Fibroblast of skin of back (primary cell): ENCODE results near the gene ACOT7.
"Not testable (repeated sequence)": the region's sequence is repeated elsewhere in the genome, so short reads cannot be mapped to it uniquely, and the experiment has no call there.

Source experiments
- DNase-seq: peaks from one replicate; pipeline ENCODE4 v3.0.0-alpha.2; 2013

The ACOT7 gene

GRCh38 chr1:6307682-6308081 lies 85.9 kb downstream of the ACOT7 start:
- not testable (repeated sequence) for DNase-seq

DNA sequence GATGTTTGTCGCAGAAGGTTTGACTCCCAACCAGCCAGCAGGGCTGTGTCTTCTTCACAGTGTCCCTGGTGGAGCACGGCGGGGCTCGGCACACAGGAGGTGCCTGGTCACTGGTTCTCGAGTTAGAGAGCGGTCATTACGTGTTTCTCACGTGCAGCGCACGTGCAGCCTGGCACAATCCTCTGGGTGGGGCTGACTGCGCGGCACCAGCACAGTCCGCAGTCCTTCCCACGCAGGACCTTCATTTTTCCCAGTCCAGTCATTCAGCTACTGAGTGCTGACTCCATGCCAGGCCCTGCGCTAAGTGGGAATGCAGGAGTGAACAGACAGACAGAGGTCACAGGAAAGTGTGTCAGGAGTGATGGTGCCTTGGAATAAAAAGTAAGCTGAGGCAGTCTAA lies 86.5 kb downstream of the ACOT7 start:
- DNase-seq, result no peak

GRCh38 chr1:6303397-6304012 lies 90.1 kb downstream of the ACOT7 start:
- DNase-seq, result peak; percentile 24

DNA sequence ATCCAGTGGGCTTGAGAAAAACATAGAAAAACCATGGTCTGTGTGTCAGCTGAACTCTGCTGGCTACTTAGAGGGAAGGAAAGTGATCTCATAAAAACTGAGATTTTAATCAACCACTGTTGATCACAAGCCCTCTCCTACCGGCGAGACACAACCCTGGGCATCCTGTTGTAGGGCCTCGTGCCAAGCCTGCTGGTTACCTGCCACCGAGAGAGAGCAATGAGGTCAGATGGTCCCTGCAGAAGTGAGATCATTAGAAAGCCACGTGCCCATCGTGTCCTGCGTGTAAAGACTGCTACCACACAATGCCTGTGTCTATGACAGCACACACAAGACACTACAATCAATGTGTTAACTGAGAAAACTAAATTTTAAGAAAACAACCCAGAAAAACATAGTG lies 91.0 kb downstream of the ACOT7 start:
- no peak for DNase-seq

DNA sequence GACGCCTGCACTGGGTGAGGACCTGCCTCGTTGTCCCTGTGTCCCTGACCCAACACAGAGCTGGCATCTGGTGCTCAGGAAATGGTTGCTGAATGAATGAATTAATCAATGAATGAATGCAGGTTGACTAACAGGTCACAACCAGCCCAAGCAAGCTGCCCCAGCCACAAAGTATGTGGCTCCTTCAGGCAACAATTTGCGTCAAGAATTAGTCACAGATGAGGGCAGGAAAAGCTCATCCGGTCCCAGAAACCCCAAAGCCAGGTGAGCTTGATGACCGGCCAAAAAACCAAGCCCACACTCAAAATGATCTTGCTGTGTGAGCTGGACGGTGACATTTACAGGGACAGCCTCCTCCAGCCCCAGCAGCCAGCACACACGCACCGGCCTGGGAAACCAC lies 92.0 kb downstream of the ACOT7 start:
- DNase-seq, result no peak

DNA sequence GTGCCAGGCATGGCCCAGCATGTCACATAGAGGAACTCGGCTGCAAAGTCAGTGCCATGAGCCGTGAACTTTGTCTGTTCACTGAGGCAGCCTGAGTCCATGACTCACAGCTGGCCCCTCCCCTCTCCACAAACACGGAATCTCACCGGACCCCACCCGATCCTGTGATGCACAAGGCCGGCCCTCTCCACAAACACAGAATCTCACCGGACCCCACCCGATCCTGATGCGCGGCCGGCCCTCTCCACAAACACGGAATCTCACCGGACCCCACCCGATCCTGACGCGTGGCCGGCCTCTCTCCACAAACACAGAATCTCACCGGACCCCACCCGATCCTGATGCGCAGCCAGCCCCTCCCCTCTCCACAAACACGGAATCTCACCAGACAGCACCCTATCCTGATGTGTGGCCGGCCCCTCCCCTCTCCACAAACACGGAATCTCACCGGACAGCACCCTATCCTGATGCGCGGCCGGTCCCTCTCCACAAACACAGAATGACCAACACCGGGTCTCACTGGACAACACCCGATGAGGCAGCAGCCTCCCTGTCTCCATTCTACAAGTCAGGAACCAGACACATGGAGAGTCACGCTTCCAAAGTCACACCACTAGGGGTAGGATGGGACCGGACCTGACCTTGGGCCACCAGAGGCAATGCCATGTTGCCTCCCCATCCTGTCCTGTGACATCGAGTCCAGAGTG lies 93.1 kb downstream of the ACOT7 start:
- DNase-seq, result peak; percentile 26

GRCh38 chr1:6299557-6300165 lies 93.9 kb downstream of the ACOT7 start:
- no peak for DNase-seq

DNA sequence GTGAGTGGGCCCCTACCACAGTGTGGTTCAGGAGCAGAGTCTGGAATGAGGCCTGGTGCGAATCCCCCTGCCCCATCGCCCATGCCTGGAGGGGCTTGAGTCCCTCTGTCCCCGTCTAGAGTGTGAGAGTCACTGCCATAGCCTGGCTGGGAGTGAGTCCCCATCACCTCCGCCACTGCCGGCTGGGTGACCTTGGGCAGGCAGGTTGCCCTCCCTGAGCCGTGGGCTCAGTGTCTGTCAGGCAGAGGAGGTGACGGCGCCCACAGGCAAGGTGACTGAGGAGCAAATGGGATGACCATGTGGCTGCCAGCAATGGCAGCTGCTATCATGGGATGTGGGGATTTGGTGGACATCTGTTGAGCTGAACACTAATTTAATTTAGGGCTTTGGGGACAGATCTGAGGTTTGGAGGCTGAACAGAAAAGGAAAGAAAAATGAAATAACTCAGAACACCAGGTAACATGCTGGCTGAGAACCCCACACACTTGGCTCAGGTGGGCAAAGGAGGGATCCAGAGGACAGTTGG lies 94.6 kb downstream of the ACOT7 start:
- no peak for DNase-seq

DNA sequence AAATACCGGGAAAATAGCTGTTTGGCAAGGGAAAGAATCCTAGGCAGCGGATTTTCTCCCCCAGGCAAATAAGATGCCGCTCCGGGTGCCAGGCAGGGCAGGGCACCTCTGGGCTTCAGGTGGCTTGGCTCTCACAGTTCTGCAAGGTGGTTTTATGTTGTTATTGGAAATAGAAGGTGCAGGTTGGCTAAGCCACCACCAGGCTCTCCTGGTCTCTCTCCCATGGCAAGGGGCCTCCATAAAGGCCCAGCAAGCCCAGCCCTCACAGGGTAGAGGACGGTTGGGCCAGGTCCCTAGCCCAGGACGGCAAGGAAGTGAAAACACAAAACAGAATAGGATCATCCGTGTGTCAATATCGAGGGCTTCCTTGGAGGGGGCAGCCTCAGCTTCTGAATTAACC lies 95.0 kb downstream of the ACOT7 start:
- DNase-seq, result no peak

GRCh38 chr1:6295910-6296309 lies 97.7 kb downstream of the ACOT7 start:
- DNase-seq, result no peak

DNA sequence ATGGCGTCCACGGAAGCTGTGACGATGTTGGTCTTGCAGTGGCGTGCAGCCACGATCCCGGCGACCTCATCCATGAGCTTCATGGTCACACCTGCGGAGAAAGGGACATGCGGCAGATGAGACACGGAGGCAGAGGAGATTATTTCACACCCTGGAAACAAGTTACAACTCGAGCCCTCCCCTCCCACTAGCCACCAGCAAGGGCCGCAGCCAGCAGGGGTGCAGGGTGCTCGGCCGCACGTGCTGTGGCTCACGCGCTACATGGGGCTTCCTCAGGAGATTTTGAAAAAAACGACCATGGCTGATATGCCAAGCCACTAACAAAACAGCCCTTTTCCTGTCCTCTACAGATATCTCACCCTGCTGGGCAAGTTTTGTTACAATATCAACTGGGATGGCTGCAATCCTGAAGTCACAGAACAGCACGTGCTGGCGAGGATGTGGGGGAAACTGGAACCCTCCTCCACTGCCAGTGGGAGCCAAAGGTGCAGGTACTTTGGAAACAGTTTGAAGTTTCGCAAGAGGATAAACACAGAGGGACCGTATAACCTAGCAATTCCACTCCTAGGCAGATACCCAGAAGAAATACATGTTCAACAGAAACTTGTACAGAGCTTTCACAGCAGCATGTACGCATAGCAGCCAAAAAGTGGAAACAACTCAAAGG lies 98.5 kb downstream of the ACOT7 start:
- no peak for DNase-seq

DNA sequence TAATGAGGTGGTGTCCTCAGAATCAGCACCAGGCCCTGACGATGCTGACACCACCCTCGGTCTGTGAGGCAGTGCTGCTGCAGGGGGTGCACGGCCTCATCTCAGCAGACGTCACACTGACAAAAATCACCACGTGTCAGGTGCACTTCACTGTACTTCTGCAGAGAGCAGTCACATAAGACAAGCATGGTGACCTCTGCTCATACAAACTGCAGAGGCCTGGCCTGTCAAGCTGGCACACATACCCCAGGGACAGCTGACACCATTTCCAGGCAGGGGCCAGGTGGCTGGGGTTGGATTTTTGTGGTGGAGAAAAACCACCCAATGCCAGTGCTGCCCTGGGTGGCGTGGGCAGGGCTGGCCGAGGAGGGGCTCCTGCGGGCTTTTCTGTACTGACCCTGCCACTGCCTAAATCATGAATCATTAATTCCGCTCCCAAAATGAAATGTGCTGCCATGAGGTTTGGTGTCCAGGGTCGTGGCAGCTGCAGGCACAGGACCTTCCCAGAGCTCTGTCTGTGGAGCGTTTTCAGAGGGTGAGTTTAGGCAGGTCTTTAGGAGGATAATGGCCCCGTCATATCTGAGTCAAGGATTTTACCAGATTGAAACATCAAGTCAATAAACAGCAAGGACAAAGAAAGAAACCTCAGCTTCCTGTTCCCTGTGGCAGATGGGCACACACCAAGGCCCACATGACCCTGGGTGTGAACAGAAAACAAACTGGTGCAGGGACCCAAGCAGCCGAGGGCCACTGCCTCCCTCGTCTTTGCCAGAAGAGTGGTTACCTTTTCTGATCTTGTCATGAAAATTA lies 99.3 kb downstream of the ACOT7 start:
- no peak for DNase-seq

GRCh38 chr1:6292102-6292501 lies 101.5 kb downstream of the ACOT7 start:
- no peak for DNase-seq

DNA sequence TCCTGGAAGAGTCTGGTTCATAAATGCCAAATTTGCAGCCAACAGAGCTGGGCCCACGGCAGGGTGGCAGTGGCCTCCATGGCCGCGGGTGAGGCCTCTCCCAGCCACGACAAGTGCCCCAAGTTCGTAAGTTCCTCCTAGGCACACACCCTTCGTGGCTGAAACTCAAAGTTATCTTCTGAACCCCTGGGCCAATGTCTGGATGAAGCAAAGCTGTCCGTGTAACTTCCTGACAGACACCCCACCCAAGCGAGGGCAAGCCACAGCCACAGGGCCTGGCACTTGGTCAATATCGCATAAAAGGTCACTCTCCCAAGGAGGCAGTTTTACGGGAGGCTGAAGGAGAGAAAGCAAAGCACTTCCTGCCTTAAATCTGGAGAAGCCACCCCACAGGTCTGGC lies 104.9 kb downstream of the ACOT7 start:
- no peak for DNase-seq

DNA sequence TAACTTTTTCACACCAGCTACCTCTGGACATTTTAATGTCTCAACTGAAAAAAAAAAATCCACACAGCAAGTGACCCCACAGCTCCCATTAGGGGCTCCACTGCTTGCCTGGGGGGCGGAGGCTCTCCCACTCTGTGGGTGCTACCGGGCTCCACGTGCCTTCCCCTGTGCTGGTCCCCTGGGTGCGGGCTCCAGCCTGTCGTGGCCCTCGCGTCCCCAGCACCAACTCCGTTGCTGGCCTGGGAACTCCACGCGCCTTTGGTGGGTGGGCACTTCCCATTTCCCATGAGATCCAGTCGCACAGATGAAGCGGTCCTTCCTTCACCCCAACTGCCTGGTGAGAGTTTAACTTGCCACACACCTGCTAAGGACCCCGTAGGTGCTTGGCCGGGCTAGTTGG lies 105.5 kb downstream of the ACOT7 start:
- no peak for DNase-seq

- DNase-seq, result no peak
These were observed 106.1 kb downstream of the ACOT7 start for GRCh38 chr1:6287431-6287886.

- DNase-seq, result no peak
These were observed 106.5 kb downstream of the ACOT7 start for GRCh38 chr1:6287029-6287428.

- no peak for DNase-seq
These were observed 107.3 kb downstream of the ACOT7 start for GRCh38 chr1:6286266-6286665.

GRCh38 chr1:6285336-6285735 lies 108.2 kb downstream of the ACOT7 start:
- DNase-seq, result no peak

- DNase-seq, result no peak
These were observed 110.8 kb downstream of the ACOT7 start for GRCh38 chr1:6282577-6283270.

GRCh38 chr1:6281511-6282402 lies 111.8 kb downstream of the ACOT7 start:
- no peak for DNase-seq
